Epithelial cell of proximal tubule (primary cell): ENCODE data around the gene FES. TPM values are rescaled to one million over a fixed set of nuclear protein-coding genes. Genes with fewer than 3 reads are reported as not detected.

Experiments used
- DNase-seq: peaks from one replicate; pipeline ENCODE4 v3.0.0-alpha.2; 2011; ENCODE audit warnings: low read depth
- H3K4me3 ChIP-seq: 2 replicates; pipeline ENCODE4 v1.5.1; 2011; ENCODE audit warnings: low read depth, mild to moderate bottlenecking, low read length
- CTCF ChIP-seq: conservative IDR thresholded peaks from 2 replicates; pipeline ENCODE4 v1.5.1; 2012; ENCODE audit warnings: low read depth, mild to moderate bottlenecking, low read length
- total RNA-seq: library from RNA; depleted of rRNA; stranded (reverse); fragments of >200 nt; gene quantifications from 2 replicates; pipeline ENCODE4 v1.2.3, GENCODE V29; 2015

Gene FES
- total RNA-seq, 1 donor from 2014 or later = 24.6 TPM

- no peak for DNase-seq
- H3K4me3 ChIP-seq = no peak overlapping the region
- TF ChIP-seq CTCF = no peak
Measured at GRCh38 chr15:90860942-90861675, 23.2 kb upstream of the FES start.

- DNase-seq = no peak
- no peak for TF ChIP-seq CTCF
- no peak overlapping the region for H3K4me3 ChIP-seq
Measured at GRCh38 chr15:90862487-90862886, 21.8 kb upstream of the FES start.

GRCh38 chr15:90862964-90863778 is 21.1 kb upstream of the FES start:
- H3K4me3 ChIP-seq = no peak overlapping the region
- no peak for DNase-seq
- no peak for TF ChIP-seq CTCF

GRCh38 chr15:90863987-90864386 is 20.3 kb upstream of the FES start:
- no peak overlapping the region for H3K4me3 ChIP-seq
- TF ChIP-seq CTCF = no peak
- DNase-seq = no peak

GRCh38 chr15:90864507-90864906 is 19.8 kb upstream of the FES start:
- TF ChIP-seq CTCF = no peak
- no peak for DNase-seq
- H3K4me3 ChIP-seq = no peak overlapping the region

- TF ChIP-seq CTCF = no peak
- DNase-seq = no peak
- no peak overlapping the region for H3K4me3 ChIP-seq
Measured at GRCh38 chr15:90865702-90866101, 18.6 kb upstream of the FES start.

- TF ChIP-seq CTCF = no peak
- no peak for DNase-seq
- no peak overlapping the region for H3K4me3 ChIP-seq
Measured at GRCh38 chr15:90866161-90866715, 18.1 kb upstream of the FES start.
